Caco-2 (cell line): ENCODE results near the gene SLC24A1. TPM values are rescaled to one million over a fixed set of nuclear protein-coding genes. Genes with fewer than 3 reads are reported as not detected.

Source experiments
- BruUV-seq: library from RNA; stranded (reverse); fragments of 400-500 nt; replicated peaks from 2 replicates; lab custom pipeline; 2021; lab: Mats Ljungman, UMichigan
- CTCF ChIA-PET: fragments of 300-600 bp; sonication (Branson Sonifier 250); formaldehyde crosslinking; loops from one replicate; lab custom pipeline; 2022; ENCODE audit warnings: antibody characterized with exemption; lab: Charles Lee
- POLR2A ChIA-PET: fragments of 300-600 bp; sonication (Branson Sonifier 250); formaldehyde crosslinking; loops from one replicate; lab custom pipeline; 2022; ENCODE audit warnings: antibody characterized with exemption; lab: Charles Lee
- DNase-seq, 2 experiments: peaks; one replicate each; pipeline versions ENCODE4 v3.0.0 to v3.0.0-alpha.2; 2020 to 2022
- H3K27me3 ChIP-seq: replicated peaks from 2 replicates; pipeline ENCODE4 v1.6.0; 2011; ENCODE audit warnings: low read length; ENCODE audit not compliant: control insufficient read depth, insufficient read depth
- H3K36me3 ChIP-seq: 2 replicates; pipeline ENCODE4 v1.5.1; 2011; ENCODE audit warnings: low read length; ENCODE audit not compliant: control insufficient read depth, insufficient read depth
- H3K4me1 ChIP-seq: fragments of 250-450 bp; sonication (Bioruptor Pico); 2 replicates; pipeline ENCODE4 v1.5.1; 2020; ENCODE audit warnings: mild to moderate bottlenecking
- H3K4me3 ChIP-seq: 2 replicates; pipeline ENCODE4 v1.5.1; 2011; ENCODE audit warnings: low read depth, mild to moderate bottlenecking, control low read depth, low read length
- H3K9me3 ChIP-seq: fragments of 250-450 bp; sonication (Bioruptor Pico); 2 replicates; pipeline ENCODE4 v1.5.1; 2020; ENCODE audit warnings: mild to moderate bottlenecking, moderate library complexity
- H3K27ac Mint-ChIP-seq: one replicate; pipeline ENCODE4 v1.8.0; 2022; ENCODE audit warnings: mixed read lengths; ENCODE audit not compliant: unreplicated experiment
- H3K27me3 Mint-ChIP-seq: one replicate; pipeline ENCODE4 v1.8.0; 2022; ENCODE audit warnings: mixed read lengths; ENCODE audit not compliant: insufficient read depth, unreplicated experiment
- H3K36me3 Mint-ChIP-seq: one replicate; pipeline ENCODE4 v1.8.0; 2022; ENCODE audit warnings: mild to moderate bottlenecking, mixed read lengths; ENCODE audit not compliant: insufficient read depth, unreplicated experiment
- H3K4me1 Mint-ChIP-seq: one replicate; pipeline ENCODE4 v1.8.0; 2022; ENCODE audit warnings: low read depth, mixed read lengths; ENCODE audit not compliant: unreplicated experiment
- H3K4me3 Mint-ChIP-seq: one replicate; pipeline ENCODE4 v1.8.0; 2022; ENCODE audit warnings: mild to moderate bottlenecking, moderate library complexity, mixed read lengths; ENCODE audit not compliant: unreplicated experiment
- H3K9me3 Mint-ChIP-seq: one replicate; pipeline ENCODE4 v1.8.0; 2022; ENCODE audit warnings: mixed read lengths; ENCODE audit not compliant: unreplicated experiment
- intact Hi-C: fragments of 100-400 bp; cut with micrococcal nuclease; formaldehyde crosslinking; loops from one replicate; pipeline ENCODE4 v1.10.0; 2022; ENCODE audit not compliant: unreplicated experiment
- total RNA-seq: library from RNA; stranded (reverse); gene quantifications from 2 replicates; pipeline ENCODE4 v1.2.3, GENCODE V29; 2022
- TF ChIP-seq, protein P1 (sequence below), 2 experiments: fragments of 200-600 bp in 1 of 2; IDR thresholded peaks; 1 replicate in 1 of 2; 2 replicates in 1 of 2; pipeline versions ENCODE4 v1.5.1 to v1.8.0; 2011 to 2022; ENCODE audit warnings: antibody characterized with exemption in 1 of 2, control low read depth in 1 of 2, inconsistent platforms in 1 of 2, low read depth in 1 of 2, low read length in 1 of 2, mild to moderate bottlenecking in 1 of 2, moderate library complexity in 1 of 2; ENCODE audit not compliant: insufficient read depth in 1 of 2, severe bottlenecking in 1 of 2, unreplicated experiment in 1 of 2

SLC24A1 gene
- total RNA-seq, 1 experiment from 2014 or later, result 8.7 TPM

- intact Hi-C loops, result no loop called here
- H3K4me1 Mint-ChIP-seq, result no peaks in the 10 kb centered on the region
- H3K27me3 ChIP-seq, result no peaks in the 10 kb centered on the region
- BruUV-seq, result no TSS peak
- no peaks in the 10 kb centered on the region for H3K9me3 Mint-ChIP-seq
- no peaks in the 10 kb centered on the region for H3K36me3 Mint-ChIP-seq
- TF ChIP-seq, protein P1, sequence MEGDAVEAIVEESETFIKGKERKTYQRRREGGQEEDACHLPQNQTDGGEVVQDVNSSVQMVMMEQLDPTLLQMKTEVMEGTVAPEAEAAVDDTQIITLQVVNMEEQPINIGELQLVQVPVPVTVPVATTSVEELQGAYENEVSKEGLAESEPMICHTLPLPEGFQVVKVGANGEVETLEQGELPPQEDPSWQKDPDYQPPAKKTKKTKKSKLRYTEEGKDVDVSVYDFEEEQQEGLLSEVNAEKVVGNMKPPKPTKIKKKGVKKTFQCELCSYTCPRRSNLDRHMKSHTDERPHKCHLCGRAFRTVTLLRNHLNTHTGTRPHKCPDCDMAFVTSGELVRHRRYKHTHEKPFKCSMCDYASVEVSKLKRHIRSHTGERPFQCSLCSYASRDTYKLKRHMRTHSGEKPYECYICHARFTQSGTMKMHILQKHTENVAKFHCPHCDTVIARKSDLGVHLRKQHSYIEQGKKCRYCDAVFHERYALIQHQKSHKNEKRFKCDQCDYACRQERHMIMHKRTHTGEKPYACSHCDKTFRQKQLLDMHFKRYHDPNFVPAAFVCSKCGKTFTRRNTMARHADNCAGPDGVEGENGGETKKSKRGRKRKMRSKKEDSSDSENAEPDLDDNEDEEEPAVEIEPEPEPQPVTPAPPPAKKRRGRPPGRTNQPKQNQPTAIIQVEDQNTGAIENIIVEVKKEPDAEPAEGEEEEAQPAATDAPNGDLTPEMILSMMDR (IDR thresholded peaks at IDR 0.05; ENCODE audit: insufficient read depth in 1 of 2, low read depth in 1 of 2, low read length in 1 of 2, severe bottlenecking in 1 of 2, unreplicated experiment in 1 of 2), result no peak
- H3K9me3 ChIP-seq, result no peaks in the 10 kb centered on the region
- H3K27ac Mint-ChIP-seq, result no peak overlapping the region
- POLR2A ChIA-PET, result no interaction called here
- no peaks in the 10 kb centered on the region for H3K4me1 ChIP-seq
- CTCF ChIA-PET, result no interaction called here
- DNase-seq, result no peak
- H3K27me3 Mint-ChIP-seq, result no peaks in the 10 kb centered on the region
- H3K4me3 ChIP-seq, result no peak overlapping the region
- no peaks in the 10 kb centered on the region for H3K36me3 ChIP-seq
- H3K4me3 Mint-ChIP-seq, result no peak overlapping the region
These were observed 22.5 kb downstream of the SLC24A1 start for GRCh38 chr15:65644282-65644681.

DNA sequence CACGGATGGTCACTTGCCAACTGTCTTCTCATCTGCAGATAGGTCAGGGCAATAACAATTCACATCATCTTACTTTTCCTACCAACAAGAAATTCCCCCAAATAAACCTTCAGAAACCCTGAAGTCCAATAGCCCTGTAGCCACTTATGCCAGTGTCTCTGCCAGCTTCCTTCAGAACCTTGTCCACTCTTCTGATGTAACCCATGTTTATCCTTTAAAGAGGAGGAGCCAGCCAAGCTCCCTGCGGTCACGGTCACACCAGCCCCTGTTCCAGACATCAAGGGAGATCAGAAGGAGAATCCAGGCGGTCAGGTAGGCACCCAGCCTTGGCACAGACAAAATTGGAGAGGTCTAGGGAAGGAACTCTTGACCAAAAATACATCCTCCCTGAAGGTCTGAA, 23.7 kb downstream of the SLC24A1 start:
- ChIA-PET POLR2A (no interaction called here), CTCF (interaction anchor here (0.6 kb wide), 1 partner anchor 179 kb away, joined by 3 read pairs; no protein-coding TSS in a partner anchor)
- TF ChIP-seq, protein P1 (IDR thresholded peaks at IDR 0.05; ENCODE audit: insufficient read depth in 1 of 2, low read depth in 1 of 2, low read length in 1 of 2, severe bottlenecking in 1 of 2, unreplicated experiment in 1 of 2), result no peak
- Mint-ChIP-seq H3K27ac (no peak overlapping the region), H3K4me3 (no peak overlapping the region), H3K4me1 (no peaks in the 10 kb centered on the region), H3K9me3 (no peaks in the 10 kb centered on the region), H3K36me3 (no peaks in the 10 kb centered on the region), H3K27me3 (no peaks in the 10 kb centered on the region)
- no peaks in the 10 kb centered on the region for H3K9me3 ChIP-seq
- no peaks in the 10 kb centered on the region for H3K27me3 ChIP-seq
- BruUV-seq, result no TSS peak
- no peak overlapping the region for H3K4me3 ChIP-seq
- H3K4me1 ChIP-seq, result no peaks in the 10 kb centered on the region
- intact Hi-C loops, result no loop called here
- no peaks in the 10 kb centered on the region for H3K36me3 ChIP-seq
- no peak for DNase-seq

- no peaks in the 10 kb centered on the region for H3K36me3 Mint-ChIP-seq
- H3K27me3 Mint-ChIP-seq, result no peaks in the 10 kb centered on the region
- H3K9me3 ChIP-seq, result no peaks in the 10 kb centered on the region
- POLR2A ChIA-PET, result no interaction called here
- no peaks in the 10 kb centered on the region for H3K27me3 ChIP-seq
- BruUV-seq, result no TSS peak
- CTCF ChIA-PET, result no interaction called here
- no peaks in the 10 kb centered on the region for H3K4me1 ChIP-seq
- H3K4me1 Mint-ChIP-seq, result no peaks in the 10 kb centered on the region
- H3K4me3 ChIP-seq, result no peak overlapping the region
- H3K4me3 Mint-ChIP-seq, result no peak overlapping the region
- H3K27ac Mint-ChIP-seq, result no peak overlapping the region
- TF ChIP-seq, protein P1 (IDR thresholded peaks at IDR 0.05; ENCODE audit: insufficient read depth in 1 of 2, low read depth in 1 of 2, low read length in 1 of 2, severe bottlenecking in 1 of 2, unreplicated experiment in 1 of 2), result no peak
- intact Hi-C loops, result no loop called here
- no peaks in the 10 kb centered on the region for H3K36me3 ChIP-seq
- no peaks in the 10 kb centered on the region for H3K9me3 Mint-ChIP-seq
- DNase-seq, result no peak
These were observed 24.7 kb downstream of the SLC24A1 start for GRCh38 chr15:65646486-65646885.
